ENCODE results near the gene PIGB.
"Not testable (repeated sequence)": the region's sequence is repeated elsewhere in the genome, so short reads cannot be mapped to it uniquely, and the experiment has no call there.

PIGB gene

GRCh38 chr15:55297315-55297714 lies 21.7 kb upstream of the PIGB start:
- DNase-seq (ENCODE audit: low read depth) = no peak

- DNase-seq (ENCODE audit: low read depth) = not testable (repeated sequence)
Measured at GRCh38 chr15:55302801-55303200, 16.2 kb upstream of the PIGB start.

GRCh38 chr15:55319537-55320237 lies 665 bp downstream of the PIGB start:
- no peak for DNase-seq (ENCODE audit: low read depth)

DNA sequence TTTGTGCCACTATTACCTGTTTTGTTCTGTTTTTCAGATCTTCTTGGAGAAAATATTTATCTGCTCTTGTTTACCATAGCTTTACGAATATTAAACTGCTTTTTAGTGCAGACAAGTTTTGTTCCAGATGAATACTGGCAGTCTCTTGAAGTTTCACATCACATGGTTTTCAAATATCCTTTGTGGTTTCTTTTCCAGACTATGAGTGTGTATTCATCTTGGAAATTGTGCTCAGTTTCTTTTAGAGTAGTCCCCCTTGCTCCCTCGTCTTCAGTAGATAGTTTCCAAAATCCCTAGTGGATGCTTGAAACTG lies 1.2 kb downstream of the PIGB start:
- no peak for DNase-seq (ENCODE audit: low read depth)

GRCh38 chr15:55320963-55321362 lies 1.9 kb downstream of the PIGB start:
- DNase-seq (ENCODE audit: low read depth) = no peak

GRCh38 chr15:55322467-55322866 lies 3.4 kb downstream of the PIGB start:
- DNase-seq (ENCODE audit: low read depth) = no peak

DNA sequence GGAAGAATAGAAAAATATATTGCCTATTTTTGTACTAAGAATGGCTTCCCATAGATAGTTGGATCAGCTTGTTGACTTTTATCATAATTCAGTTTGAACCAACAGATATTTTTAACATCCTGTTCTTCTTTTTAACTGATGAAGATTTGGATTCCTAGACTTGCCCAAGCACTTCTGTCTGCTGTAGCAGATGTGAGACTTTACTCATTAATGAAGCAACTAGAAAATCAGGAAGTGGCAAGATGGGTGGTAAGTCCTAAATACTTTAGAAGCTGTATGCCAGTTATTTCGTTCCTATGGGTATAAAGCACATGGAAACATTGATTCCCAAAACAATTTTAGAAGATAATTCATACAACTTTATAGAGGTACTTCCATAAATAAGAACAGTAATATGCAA lies 8.4 kb downstream of the PIGB start:
- DNase-seq (ENCODE audit: low read depth) = no peak

DNA sequence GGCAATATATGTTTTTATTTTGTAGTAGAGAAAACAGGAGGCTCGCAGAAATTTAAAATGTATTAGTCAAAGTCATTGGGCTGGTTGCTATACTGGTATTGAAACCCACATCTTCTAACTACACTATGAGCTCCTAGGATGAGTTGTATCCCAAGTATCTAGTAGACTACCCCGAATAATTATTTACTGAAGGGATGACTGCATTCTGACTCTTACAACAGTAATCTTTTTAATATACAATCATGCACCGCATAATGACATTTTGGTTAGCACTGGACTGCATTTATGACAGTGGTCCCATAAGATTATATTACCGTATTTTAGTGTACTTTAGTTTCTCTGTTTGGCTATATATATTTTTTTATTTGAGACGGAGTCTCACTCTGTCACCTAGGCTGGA lies 15.3 kb downstream of the PIGB start:
- DNase-seq (ENCODE audit: low read depth) = no peak

DNA sequence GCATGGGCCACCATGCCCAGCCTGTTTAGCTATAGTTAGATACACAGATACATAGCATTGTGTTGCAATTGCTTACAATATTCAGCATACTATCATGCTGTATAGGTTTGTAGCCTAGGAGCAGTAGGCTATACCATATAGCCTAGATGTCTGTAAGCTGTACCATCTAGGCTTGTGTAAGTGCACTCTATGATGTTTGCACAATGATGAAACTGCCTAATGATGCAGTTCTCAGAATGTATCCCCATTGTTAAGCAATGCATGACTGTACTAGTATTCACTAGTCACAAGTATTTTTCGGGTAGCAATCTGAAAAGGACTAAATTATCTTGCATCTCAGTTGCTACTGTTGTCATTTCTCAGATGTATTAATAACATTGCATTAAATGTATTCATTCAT lies 16.0 kb downstream of the PIGB start:
- no peak for DNase-seq (ENCODE audit: low read depth)

DNA sequence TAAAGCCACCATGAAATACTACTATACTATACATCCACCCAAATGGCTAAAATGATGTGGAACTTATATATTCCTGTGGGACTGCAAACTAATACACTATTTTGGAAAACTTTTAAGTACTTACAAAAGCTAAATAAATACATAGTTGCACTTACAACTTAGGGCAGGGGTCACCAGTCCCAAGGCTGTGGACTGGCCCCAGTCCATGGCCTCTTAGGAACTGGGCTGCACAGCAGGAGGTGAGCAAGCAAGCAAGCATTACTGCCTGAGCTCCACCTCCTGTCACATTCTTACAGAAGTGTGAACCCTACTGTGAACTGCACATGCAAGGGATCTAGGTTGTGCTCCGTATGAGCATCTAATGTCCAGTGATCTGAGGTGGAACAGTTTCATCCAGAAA lies 18.1 kb downstream of the PIGB start:
- no peak for DNase-seq (ENCODE audit: low read depth)

GRCh38 chr15:55343168-55343567 lies 24.1 kb downstream of the PIGB start:
- no peak for DNase-seq (ENCODE audit: low read depth)

DNA sequence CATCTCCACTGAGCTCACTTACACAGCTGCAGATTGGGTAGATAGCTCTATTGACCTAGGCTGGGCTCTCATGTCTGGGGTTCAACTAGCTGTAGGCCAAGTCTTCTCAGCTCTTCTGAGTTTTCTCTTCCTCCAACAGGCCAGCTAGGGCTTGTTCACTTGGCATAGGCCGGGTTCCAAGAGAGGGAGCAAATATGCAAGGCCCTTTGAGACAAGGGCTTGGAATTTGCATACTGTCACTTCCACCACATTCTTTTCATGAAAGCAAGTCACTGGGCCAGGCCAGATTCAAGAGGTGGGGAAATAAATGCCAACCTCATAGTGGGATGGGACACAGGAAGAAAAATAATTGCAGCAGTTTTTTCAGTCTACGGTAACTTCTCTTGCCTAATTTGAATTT lies 25.2 kb downstream of the PIGB start:
- no peak for DNase-seq (ENCODE audit: low read depth)

DNA sequence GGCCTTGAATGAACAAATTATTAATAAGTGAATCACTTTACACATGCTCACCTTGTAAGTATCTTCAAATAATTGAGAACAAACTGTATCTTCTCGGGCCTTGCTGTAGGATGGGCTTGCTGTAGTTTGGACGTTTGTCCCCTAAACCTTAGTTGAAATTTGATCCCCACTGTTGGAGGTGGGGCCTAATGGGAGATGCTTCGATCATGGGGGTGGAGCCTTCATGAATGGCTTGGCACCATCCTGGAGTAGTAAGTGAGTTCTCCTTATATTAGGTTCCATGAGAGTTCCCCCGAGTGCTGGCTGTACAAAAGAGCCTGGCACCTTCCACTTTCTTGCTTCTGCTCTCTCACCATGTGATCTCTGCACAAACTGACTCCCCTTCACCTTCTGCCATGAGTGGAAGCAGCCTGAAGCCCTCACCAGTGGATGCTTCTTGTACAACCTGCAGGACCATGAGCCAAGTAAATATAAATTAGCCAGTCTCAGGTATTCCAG lies 29.3 kb downstream of the PIGB start:
- DNase-seq (ENCODE audit: low read depth) = no peak

DNA sequence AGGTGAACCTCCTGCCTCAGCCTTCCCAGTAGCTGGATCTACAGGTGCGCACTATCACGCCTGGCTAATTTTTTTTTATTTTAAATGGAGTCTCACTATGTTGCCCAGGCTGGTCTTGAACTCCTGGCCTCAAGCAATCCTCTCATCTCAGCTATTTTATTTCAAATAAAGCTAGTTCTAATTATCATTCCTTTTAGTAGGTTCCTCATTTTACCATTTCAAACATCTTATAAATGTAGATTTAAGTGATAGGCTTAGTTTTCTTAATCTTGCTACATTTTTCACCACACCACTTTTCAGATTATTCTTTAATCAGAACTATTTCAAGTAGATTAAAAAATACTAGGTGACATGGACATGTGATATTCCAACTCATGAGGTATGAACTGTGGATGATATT lies 30.3 kb downstream of the PIGB start:
- no peak for DNase-seq (ENCODE audit: low read depth)

DNA sequence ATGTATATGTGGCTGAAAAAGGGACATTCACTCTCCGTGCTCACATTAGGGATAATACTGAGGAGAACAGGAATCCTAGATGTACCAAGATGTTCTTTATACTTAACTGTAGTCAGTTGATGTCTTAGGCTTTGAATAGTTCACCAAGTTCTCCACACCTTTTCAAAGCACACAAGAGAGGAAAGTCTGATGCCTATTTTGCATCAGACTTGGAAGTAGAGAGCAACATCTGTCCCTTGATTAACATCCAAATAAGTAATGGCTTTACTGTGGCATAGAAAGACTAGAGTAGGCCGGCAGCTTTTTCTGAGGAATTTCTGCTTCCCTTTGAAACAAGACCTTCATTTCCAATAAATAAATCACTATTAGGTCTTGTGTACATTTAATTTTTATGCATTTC lies 34.0 kb downstream of the PIGB start:
- no peak for DNase-seq (ENCODE audit: low read depth)

DNA sequence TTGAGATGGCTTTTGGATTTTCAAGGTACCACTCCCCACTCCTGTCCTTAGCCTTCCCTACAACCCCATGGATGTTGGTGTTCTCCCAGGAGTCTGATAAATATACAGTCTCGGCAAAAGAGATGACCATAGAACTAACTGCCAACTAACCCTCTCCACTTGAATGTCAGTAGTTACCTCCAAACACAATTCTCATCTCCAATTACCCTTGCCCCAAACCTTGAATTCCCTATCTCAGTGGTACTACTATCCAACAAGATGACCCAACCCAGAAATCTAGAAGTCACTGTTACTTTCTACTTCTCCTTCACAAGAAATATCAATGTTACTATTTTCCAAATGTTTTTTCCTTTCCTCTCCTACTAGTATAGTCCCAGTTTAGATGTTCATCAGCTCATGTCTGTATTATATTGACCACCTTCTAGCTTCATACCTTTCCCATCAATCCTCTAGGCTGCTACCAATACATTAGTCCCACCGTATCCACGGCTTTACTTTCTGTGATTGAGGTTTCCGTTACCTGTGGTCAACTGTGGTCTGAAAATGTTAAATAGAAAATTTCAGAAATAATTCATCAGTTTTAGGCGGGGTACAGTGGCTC lies 38.1 kb downstream of the PIGB start:
- no peak for DNase-seq (ENCODE audit: low read depth)

DNA sequence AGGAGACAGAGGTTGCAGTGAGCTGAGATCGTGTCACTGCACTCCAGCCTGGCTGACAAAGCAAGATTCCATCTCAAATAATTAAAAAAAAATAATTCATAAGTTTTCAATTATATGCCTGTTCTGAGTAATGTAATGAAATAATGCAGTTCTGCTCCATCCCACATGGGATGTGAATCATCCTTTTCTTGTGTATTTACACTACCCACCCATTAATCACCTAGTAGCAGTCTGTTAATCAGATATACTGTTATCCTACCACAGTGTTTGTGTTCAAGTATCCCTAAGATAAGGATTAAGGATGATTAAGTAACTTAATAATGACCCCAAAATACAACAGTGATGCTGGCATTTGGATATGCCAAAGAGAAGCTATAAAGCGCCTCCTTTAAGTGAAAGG lies 38.8 kb downstream of the PIGB start:
- no peak for DNase-seq (ENCODE audit: low read depth)

DNA sequence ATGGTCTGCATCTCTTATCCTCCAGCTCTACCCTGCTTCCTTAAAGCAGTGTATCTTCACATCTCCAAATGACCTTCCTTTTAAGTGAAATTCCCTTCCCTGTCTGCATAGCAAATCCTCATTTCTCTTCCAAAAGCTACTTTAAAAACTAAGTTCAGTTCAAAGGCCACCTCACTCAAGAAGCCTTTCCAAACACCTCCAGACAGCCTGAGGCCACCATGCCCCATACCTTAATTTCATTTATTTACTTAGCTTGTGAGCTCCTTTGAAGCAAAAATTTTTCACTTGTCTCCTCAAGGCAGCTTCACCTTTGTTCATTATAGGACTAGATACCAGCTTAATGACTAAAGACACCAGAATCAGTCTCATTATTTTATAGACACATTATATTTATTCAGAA lies 39.4 kb downstream of the PIGB start:
- DNase-seq (ENCODE audit: low read depth) = no peak

GRCh38 chr15:55360256-55360655 lies 41.2 kb downstream of the PIGB start:
- DNase-seq (ENCODE audit: low read depth) = no peak

DNA sequence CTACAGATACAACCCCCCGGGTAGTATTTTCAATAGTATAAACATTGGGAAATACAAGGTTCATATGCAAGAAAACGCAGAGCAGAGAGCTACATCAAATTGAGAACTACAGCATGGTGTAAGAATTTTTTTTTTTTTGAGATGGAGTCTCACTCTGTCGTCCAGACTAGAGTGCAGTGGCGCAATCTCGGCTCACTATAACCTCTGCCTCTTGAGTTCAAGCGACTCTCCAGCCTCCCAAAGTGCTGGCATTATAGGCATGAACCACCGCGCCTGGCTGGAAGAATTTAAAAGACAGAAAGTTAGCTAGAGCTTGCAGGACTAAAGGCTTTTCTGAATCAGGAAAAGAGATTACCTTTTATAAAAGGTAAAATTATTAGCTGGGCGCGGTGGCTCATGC lies 42.0 kb downstream of the PIGB start:
- DNase-seq (ENCODE audit: low read depth) = no peak

DNA sequence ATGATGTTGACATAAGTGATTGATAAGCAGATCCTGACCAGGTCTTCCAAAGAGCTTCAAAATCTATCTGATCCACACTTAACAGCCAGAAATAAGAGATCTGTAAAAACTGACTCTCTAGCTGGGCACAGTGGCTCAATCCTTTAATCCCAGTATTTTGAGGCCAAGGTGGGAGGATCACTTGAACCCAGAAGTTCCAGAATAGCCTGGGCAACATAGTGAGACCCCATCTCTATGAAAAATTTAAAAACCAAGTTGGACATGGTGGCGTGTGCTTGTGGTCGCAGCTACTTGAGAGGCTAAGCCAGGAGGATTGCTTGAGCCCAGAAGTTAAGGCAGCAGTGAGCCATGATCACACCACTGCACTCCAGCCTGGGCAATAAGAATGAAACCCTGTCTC lies 43.6 kb downstream of the PIGB start:
- no peak for DNase-seq (ENCODE audit: low read depth)

GRCh38 chr15:55366981-55367380 lies 48.0 kb downstream of the PIGB start:
- no peak for DNase-seq (ENCODE audit: low read depth)

DNA sequence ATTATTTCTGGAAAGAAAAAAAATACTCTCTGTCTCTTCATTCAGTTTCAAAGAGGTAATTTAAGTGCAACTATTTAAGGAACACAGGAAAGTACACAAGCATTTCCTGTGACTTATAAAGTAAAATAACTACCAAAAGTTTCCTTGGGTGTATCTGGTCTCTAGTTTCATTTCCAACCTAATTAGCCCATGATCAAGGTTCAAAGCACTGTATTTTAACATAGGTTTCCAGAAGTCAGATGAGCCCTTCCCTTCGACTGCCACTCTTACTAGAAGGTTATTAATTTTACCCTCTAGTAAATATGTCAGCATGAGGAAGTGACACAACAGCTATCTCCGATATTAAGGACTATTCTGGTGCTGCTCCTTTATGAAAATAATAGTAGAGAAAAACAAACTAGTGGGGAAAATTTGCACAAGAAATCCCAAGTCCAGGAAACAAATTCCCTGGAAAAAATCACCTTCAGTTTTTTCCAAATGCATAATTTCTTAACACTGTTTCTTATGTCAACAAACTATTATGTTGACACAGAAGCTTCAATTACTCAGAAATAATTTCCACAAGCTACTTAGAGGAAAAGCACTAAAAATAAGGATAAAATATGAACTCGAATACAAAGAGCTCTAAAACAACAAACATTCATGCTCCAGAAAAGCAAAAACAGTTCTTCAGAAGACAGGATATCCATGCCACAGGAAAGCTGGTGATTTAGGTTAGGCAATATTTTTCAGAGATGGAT lies 53.8 kb downstream of the PIGB start:
- DNase-seq (ENCODE audit: low read depth) = no peak

- no peak for DNase-seq (ENCODE audit: low read depth)
Measured at GRCh38 chr15:55379095-55379494, 60.1 kb downstream of the PIGB start.

All from activated T-cell treated with anti-CD3 and anti-CD28 coated beads for 48 hours (primary cell).